ENCODE measurements around the gene CYP26C1.

GRCh38 chr10:93065675-93066543, 5.3 kb downstream of the CYP26C1 start:
- TF ChIP-seq EP300 (IDR thresholded peaks at IDR 0.05) (no peak), CTCF (IDR thresholded peaks at IDR 0.05) (no peak)
